Measurements from ENCODE around the gene VOPP1. TPM values are rescaled to one million over a fixed set of nuclear protein-coding genes. Genes with fewer than 3 reads are reported as not detected.

Gene VOPP1
- total RNA-seq, 1 donor from 2014 or later, result 20.0 TPM

- no peak for DNase-seq (ENCODE audit: low spot score)
- ATAC-seq, result no peak
These were observed 77.4 kb downstream of the VOPP1 start for GRCh38 chr7:55494951-55495350.

DNA sequence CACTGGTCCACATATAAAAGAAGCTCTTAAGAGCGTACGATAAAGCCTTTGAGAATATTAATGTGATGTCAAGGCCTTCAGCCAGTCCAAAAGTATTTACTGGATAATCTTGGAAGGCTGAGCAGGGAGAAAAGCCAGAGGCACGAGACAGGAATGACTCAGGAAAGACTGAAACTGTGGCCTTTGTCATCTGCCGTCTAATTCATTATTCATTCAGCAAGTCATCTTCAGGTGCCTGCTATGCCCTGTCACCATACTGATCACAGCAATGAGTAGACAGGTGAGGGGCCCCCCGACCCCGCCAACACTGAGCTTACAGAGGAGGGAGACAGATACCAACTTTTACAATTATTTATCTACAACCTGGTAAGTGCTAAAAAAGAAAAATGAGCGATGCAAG is 78.9 kb downstream of the VOPP1 start:
- DNase-seq (ENCODE audit: low spot score) (no peak), ATAC-seq (no peak)

GRCh38 chr7:55491346-55491745 is 81.0 kb downstream of the VOPP1 start:
- ATAC-seq, result no peak
- no peak for DNase-seq (ENCODE audit: low spot score)

DNA sequence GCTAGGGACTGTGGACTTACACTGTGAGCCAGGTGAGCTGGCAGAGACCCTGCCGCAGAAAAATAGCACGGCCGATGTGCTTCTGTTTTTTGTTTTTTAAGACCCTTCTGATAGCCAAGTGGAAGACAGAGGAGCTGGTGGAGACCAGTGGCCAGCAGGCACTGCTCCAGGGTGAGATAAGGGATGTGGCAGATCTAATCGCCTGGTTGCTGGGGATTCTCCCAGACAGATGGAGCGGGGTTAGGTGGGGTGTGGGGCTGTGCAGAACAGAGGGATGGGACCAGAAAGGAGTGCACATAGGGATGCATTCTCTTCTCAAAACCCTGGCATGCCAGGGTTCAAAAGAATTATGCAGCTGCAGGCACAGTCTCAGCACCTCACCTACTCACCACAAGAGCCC is 82.2 kb downstream of the VOPP1 start:
- DNase-seq (ENCODE audit: low spot score) (no peak), ATAC-seq (no peak)

- ATAC-seq, result no peak
These were observed 82.8 kb downstream of the VOPP1 start for GRCh38 chr7:55489552-55489951.

GRCh38 chr7:55488804-55489340 is 83.4 kb downstream of the VOPP1 start:
- ATAC-seq, result no peak
- DNase-seq (ENCODE audit: low spot score), result no peak

More at GRCh38 chr7:55489552-55489951, 82.8 kb downstream of the VOPP1 start:
- no peak for DNase-seq (ENCODE audit: low spot score)

- DNase-seq (ENCODE audit: low spot score) (no peak), ATAC-seq (no peak)
These were observed 84.1 kb downstream of the VOPP1 start for GRCh38 chr7:55488216-55488615.

DNA sequence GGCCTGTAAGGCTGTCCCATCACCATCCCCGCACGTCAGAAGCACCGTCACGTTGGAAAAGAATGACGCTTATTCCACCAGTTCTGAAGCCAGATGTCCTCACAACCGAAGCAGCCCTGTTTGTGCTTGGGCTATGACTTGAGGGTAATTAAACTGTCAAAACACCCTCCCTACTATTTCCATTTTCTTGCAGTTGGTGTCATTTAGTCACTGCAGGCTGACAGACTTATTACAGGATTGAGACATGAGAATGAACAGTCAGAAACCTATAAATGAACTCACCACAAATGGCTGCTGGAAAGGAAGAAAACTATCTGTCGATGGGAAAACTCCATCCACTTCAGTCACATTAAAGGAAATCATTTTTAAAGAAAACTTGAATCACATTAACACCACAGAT is 85.3 kb downstream of the VOPP1 start:
- ATAC-seq (no peak), DNase-seq (ENCODE audit: low spot score) (no peak)

DNA sequence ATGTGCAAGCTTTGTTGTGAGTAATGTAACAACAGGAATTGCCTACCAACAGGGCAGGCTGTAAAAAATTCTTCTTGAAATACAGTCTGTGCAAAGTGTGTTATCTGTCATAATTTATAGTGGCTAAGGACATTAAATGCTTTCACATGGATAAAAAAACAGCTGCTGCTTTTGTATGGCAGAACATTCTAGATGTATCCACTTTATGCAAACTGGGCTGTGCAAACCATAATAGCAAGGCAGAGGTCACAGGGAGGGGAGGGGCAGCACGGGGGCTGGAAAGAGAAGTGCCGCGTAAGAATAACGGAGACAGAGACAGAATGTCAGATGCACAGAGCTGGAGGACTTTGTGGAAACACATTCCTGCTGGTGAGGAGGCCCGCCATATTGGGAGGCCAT is 86.1 kb downstream of the VOPP1 start:
- ATAC-seq (no peak), DNase-seq (ENCODE audit: low spot score) (no peak)

DNA sequence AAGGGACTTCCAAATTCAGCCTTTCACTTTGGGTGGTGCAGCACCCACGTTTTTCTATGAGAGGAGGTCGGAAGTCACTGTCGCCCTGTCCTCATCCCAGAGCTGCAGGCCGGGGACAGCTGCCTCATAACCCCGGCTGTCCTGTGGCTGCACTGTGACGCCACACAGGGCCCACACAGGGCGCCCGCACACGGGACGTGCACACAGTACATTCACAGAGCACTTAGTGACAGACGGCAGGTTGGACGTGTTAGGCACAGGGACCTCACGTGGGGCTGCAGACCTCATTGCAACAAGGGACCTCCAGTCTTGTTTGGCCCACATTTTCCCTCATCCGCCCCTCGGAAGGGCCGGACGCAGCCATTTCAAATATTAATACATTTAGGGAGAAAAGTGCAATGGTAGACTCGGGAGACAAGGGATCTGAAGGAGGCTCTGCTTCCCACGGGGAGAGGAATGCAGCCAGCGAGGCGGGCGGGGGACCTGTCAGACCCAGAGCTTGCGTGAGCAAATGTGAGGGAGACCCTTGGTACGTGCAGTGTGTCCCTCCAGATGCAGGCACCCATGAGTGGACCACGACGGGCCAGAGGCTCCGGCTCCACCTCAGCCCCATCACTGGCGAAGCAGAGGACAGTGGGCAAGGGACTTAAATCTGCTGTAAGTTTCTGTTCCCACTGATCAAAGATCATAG is 86.7 kb downstream of the VOPP1 start:
- DNase-seq (ENCODE audit: low spot score) (no peak), ATAC-seq (no peak)

GRCh38 chr7:55484834-55485233 is 87.5 kb downstream of the VOPP1 start:
- ATAC-seq (no peak), DNase-seq (ENCODE audit: low spot score) (peak; percentile 11)

GRCh38 chr7:55484241-55484640 is 88.1 kb downstream of the VOPP1 start:
- ATAC-seq (no peak), DNase-seq (ENCODE audit: low spot score) (peak; percentile 8)

- DNase-seq (ENCODE audit: low spot score) (peak; percentile 11), ATAC-seq (no peak)
These were observed 89.3 kb downstream of the VOPP1 start for GRCh38 chr7:55483046-55483445.

DNA sequence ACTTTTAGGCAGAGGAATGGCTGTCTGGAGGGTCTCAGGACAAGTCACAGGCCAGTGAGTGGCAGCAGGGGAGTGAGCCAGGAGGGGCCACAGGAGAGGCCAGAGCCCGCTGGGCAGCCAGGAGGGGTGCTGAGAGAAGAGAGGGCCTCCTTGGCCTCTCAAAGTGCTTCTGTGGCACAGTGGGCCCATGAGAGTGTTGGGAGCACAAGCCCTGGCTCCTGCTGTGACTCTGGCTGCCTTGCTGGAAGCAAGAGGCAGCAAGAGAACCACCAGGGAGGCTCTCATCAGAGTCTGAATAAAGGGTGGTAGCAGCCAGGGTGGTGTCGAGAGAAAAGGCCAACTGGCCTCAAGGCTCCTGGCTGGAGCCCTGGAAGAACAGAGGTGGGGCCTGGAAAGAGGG is 91.1 kb downstream of the VOPP1 start:
- ATAC-seq (no peak), DNase-seq (ENCODE audit: low spot score) (peak; percentile 15)

DNA sequence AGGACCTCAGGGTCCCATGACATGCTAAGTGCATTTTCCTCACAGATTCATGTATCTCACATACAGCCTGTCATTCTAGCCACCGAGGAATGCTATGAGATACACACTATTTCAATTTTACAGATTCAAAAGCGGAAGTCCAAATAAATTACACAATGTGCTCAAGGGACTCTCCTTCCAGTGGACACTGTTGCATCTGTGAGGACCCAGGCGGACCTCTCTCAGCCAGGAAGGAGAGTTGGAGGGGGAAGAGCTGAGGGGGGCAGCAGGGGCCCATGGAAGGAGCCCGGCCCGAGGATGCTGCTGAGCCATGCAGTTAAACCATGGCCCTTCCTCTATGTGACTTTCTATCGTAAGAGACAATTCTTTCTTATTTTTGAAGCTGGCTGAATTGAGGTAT is 93.6 kb downstream of the VOPP1 start:
- no peak for ATAC-seq
- no peak for DNase-seq (ENCODE audit: low spot score)

DNA sequence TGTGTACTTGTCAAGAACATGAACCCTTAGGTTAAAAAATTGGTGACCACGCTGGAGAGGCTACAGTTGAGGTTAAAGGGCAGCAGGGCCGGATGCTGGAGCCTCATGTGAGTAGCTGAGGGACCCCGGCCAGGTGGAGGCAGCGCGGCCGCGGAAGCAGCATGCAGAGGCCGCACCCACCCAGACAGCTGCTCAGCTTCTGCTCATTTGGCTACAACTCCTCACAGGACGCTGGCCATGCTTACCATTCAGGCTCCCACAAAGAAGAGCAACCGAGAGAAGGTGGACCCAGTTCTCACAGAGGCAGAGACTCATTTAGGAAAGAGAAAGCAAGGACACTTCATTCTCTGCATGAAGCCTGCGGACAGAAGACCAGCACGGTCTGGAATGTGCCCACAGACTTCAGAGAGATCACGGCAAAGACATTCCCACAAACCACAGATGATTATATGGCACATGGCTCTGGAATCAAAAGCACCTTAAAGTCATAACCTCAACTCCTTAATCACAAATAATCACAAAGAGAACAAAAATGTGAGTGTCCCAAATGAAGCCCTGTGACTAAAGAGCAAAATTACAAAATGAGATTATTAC is 94.4 kb downstream of the VOPP1 start:
- ATAC-seq (no peak), DNase-seq (ENCODE audit: low spot score) (no peak)

DNA sequence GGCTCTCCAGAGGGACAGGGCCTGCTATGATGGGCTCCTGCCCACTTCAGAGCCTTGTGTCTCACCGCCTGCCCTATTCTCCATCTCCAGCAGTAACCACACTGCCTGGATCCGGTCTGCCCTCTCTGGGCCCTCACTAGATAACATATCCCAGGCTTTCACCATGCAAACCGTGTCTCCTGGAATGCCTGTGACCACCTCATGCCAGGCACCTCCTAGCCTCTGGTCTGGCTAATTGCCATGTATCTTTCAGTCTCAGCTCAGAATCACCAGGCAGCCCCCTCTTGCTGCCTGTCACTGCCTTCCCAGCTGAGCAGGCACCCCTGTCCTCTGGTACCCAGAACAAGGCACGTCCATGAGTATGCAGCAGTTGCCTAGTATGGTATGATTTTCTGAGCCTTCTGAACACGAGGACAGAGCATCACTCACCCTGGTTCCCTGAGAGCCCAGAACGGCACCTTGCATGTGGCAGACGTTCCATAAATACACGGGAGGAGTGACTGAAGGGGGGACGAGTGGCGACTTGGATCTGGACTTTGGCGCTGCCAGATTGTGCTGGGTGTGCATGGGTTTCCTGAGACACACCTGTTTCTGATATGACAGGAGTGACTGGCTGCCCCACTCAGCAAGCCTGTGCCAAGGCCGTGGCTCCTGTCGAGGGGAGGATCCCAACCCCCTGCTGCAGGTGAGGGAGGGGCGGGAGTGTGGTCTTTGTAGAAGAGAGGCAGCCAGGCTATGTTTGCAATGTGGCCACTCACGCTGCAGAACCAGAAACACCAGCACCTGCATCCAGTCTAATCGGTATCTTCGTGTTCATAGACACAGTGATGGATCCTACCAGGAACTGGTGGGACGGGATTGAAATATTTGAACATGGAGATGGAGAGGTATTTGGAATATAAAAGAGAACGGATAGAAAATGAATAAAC is 95.2 kb downstream of the VOPP1 start:
- DNase-seq (ENCODE audit: low spot score) (no peak), ATAC-seq (no peak)

- no peak for DNase-seq (ENCODE audit: low spot score)
- no peak for ATAC-seq
These were observed 96.2 kb downstream of the VOPP1 start for GRCh38 chr7:55475855-55476803.

GRCh38 chr7:55474944-55475854 is 97.1 kb downstream of the VOPP1 start:
- ATAC-seq (no peak), DNase-seq (ENCODE audit: low spot score) (no peak)
